ENCODE results near the gene INPP5J.

- TF ChIP-seq CTCF (IDR thresholded peaks at IDR 0.05) (no peak), POLR2A (IDR thresholded peaks at IDR 0.05) (no peak)
Measured at GRCh38 chr22:31136711-31137110, 13.9 kb downstream of the INPP5J start.
